LNCaP clone FGC (cell line): ENCODE measurements around the gene MACF1.

Experiments used
- DNase-seq: peaks from one replicate; pipeline ENCODE4 v3.0.0-alpha.2; 2011; ENCODE audit warnings: low read depth
- H3K4me3 ChIP-seq: 2 replicates; pipeline ENCODE4 v1.5.1; 2011; ENCODE audit warnings: mild to moderate bottlenecking, low read depth, low read length, control low read depth
- CTCF ChIP-seq: IDR thresholded peaks from 2 replicates; pipeline ENCODE4 v1.5.1; 2012; ENCODE audit warnings: mild to moderate bottlenecking; ENCODE audit not compliant: control insufficient read depth, insufficient read depth; ENCODE audit errors: extremely low read depth

Gene MACF1

GRCh38 chr1:39483276-39483675, 278.8 kb downstream of the MACF1 start:
- H3K4me3 ChIP-seq, result no peak overlapping the region
- DNase-seq, result no peak
- no peak for TF ChIP-seq CTCF

- DNase-seq, result no peak
- H3K4me3 ChIP-seq, result no peak overlapping the region
- TF ChIP-seq CTCF, result no peak
Measured at GRCh38 chr1:39484564-39484963, 280.1 kb downstream of the MACF1 start.

- no peak overlapping the region for H3K4me3 ChIP-seq
- no peak for TF ChIP-seq CTCF
Measured at GRCh38 chr1:39485046-39485803, 280.7 kb downstream of the MACF1 start.

GRCh38 chr1:39488012-39488545, 283.6 kb downstream of the MACF1 start:
- DNase-seq, result no peak
- H3K4me3 ChIP-seq, result no peak overlapping the region
- TF ChIP-seq CTCF, result no peak

More at GRCh38 chr1:39485046-39485803, 280.7 kb downstream of the MACF1 start:
- no peak for DNase-seq

- DNase-seq, result no peak
- no peak for TF ChIP-seq CTCF
- H3K4me3 ChIP-seq, result no peak overlapping the region
Measured at GRCh38 chr1:39488793-39489566, 284.5 kb downstream of the MACF1 start.

GRCh38 chr1:39489567-39490239, 285.2 kb downstream of the MACF1 start:
- H3K4me3 ChIP-seq, result no peak overlapping the region
- TF ChIP-seq CTCF, result no peak
- no peak for DNase-seq
